Measurements from ENCODE around the gene RSF1.

Gene RSF1

GRCh38 chr11:77784572-77784971 lies 36.0 kb downstream of the RSF1 start:
- Mint-ChIP-seq H3K27ac (no peak overlapping the region), H3K4me3 (no peak overlapping the region), H3K36me3 (ENCODE audit: low read depth) (peaks cover 18% of the 10 kb centered on the region), H3K27me3 (ENCODE audit: low read depth) (no peaks in the 10 kb centered on the region), H3K4me1 (no peaks in the 10 kb centered on the region), H3K9me3 (peaks cover 2% of the 10 kb centered on the region)
- no peak for TF ChIP-seq CTCF (IDR thresholded peaks at IDR 0.05; ENCODE audit: unreplicated experiment in 3 of 3)

GRCh38 chr11:77783025-77783424 lies 37.5 kb downstream of the RSF1 start:
- peaks cover 8% of the 10 kb centered on the region for H3K36me3 Mint-ChIP-seq (ENCODE audit: low read depth)
- no peaks in the 10 kb centered on the region for H3K27me3 Mint-ChIP-seq (ENCODE audit: low read depth)
- no peaks in the 10 kb centered on the region for H3K9me3 Mint-ChIP-seq
- no peaks in the 10 kb centered on the region for H3K4me1 Mint-ChIP-seq
- no peak for TF ChIP-seq CTCF (IDR thresholded peaks at IDR 0.05; ENCODE audit: unreplicated experiment in 3 of 3)
- no peak overlapping the region for H3K27ac Mint-ChIP-seq
- H3K4me3 Mint-ChIP-seq, result no peak overlapping the region

- Mint-ChIP-seq H3K27me3 (ENCODE audit: low read depth) (no peaks in the 10 kb centered on the region), H3K36me3 (ENCODE audit: low read depth) (peaks cover 11% of the 10 kb centered on the region), H3K4me3 (no peak overlapping the region), H3K27ac (no peak overlapping the region), H3K4me1 (no peaks in the 10 kb centered on the region), H3K9me3 (no peaks in the 10 kb centered on the region)
- no peak for TF ChIP-seq CTCF (IDR thresholded peaks at IDR 0.05; ENCODE audit: unreplicated experiment in 3 of 3)
Observed at GRCh38 chr11:77779935-77780334, 40.6 kb downstream of the RSF1 start.

GRCh38 chr11:77778549-77778948 lies 42.0 kb downstream of the RSF1 start:
- H3K4me3 Mint-ChIP-seq, result no peak overlapping the region

DNA sequence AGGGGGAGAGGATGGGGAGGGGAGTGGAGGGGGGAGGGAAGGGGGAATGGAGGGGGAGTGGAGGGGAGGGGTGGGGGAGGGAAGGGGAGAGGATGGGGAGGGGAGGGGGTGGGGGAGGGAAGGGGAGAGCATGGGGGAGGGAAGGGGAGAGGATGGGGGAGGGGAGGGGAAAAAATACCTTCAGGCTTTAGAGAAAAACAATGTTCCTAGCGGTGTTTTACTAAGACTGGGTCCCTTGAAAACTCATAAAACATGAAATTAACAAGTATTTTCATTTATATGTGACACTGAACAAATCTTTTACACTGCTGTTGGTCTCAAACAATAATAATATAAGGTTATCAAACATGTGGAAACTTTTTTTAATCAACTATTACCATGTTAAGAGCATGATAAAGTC lies 42.4 kb downstream of the RSF1 start:
- H3K4me3 Mint-ChIP-seq, result no peak overlapping the region
- H3K9me3 Mint-ChIP-seq, result no peaks in the 10 kb centered on the region
- no peak overlapping the region for H3K27ac Mint-ChIP-seq

More at GRCh38 chr11:77778549-77778948, 42.0 kb downstream of the RSF1 start:
- Mint-ChIP-seq H3K27ac (no peak overlapping the region), H3K27me3 (ENCODE audit: low read depth) (no peaks in the 10 kb centered on the region), H3K4me1 (no peaks in the 10 kb centered on the region), H3K36me3 (ENCODE audit: low read depth) (peaks cover 12% of the 10 kb centered on the region), H3K9me3 (no peaks in the 10 kb centered on the region)
- no peak for TF ChIP-seq CTCF (IDR thresholded peaks at IDR 0.05; ENCODE audit: unreplicated experiment in 3 of 3)

More for the DNA sequence above, 42.4 kb downstream of the RSF1 start:
- no peak for TF ChIP-seq CTCF (IDR thresholded peaks at IDR 0.05; ENCODE audit: unreplicated experiment in 3 of 3)
- H3K36me3 Mint-ChIP-seq (ENCODE audit: low read depth), result peaks cover 11% of the 10 kb centered on the region
- no peaks in the 10 kb centered on the region for H3K27me3 Mint-ChIP-seq (ENCODE audit: low read depth)
- H3K4me1 Mint-ChIP-seq, result no peaks in the 10 kb centered on the region
